K562 (cell line): ENCODE data around the gene NIN. TPM values are rescaled to one million over a fixed set of nuclear protein-coding genes. Genes with fewer than 3 reads are reported as not detected.

Experiments
- ATAC-seq: fragments of 200-7000 bp; cut with Tn5 transposase; 3 replicates; pipeline ENCODE4 v1.9.1; 2020; ENCODE audit warnings: moderate library complexity
- BruUV-seq: library from RNA; stranded (reverse); fragments of 400-500 nt; replicated peaks from 2 replicates; lab custom pipeline; 2021; lab: Mats Ljungman, UMichigan
- CTCF ChIA-PET: fragments of 300-600 bp; formaldehyde crosslinking; extraction: SDS; loops from one replicate; lab custom pipeline; 2021; ENCODE audit warnings: low intra/inter-chr PET ratio; lab: Yijun Ruan, JAX
- POLR2A ChIA-PET: fragments of 300-600, 350-650 bp; sonication (Branson Sonifier 250); formaldehyde crosslinking; extraction: SDS; loops from one replicate; lab custom pipeline; 2021; ENCODE audit warnings: antibody characterized with exemption, inconsistent platforms; lab: Yijun Ruan, JAX
- DNase-seq, 4 experiments: peaks; one replicate each; pipeline versions ENCODE4 v3.0.0 to v3.0.0-alpha.2; 2011 to 2018; ENCODE audit warnings: low spot score in 3 of 4, mixed read lengths in 3 of 4; ENCODE audit errors: extremely low read depth in 1 of 4
- FAIRE-seq: peaks from 2 replicates; lab custom pipeline; 2011; peaks lifted over from hg19 to GRCh38; lab: Jason Lieb, UNC
- H2AFZ ChIP-seq: 2 replicates; pipeline ENCODE4 v1.6.0; 2011; ENCODE audit warnings: low read depth, low read length, control low read depth, inconsistent platforms
- H3K27ac ChIP-seq: fragments of 200-600 bp; 3 replicates; pipeline ENCODE4 v1.8.0; 2011; ENCODE audit warnings: low read depth, mild to moderate bottlenecking, control low read depth, inconsistent platforms, low read length, moderate library complexity, mixed read lengths; ENCODE audit errors: extremely low read depth
- H3K27me3 ChIP-seq, 2 experiments: fragments of 300-600 bp in 1 of 2; 2 replicates in 1 of 2; 3 replicates in 1 of 2; pipeline versions ENCODE4 v1.6.0 to v1.8.0; 2011; ENCODE audit warnings: inconsistent platforms in 2 of 2, low read length in 2 of 2, mild to moderate bottlenecking in 1 of 2, mixed read lengths in 1 of 2, moderate library complexity in 1 of 2; ENCODE audit not compliant: control insufficient read depth in 2 of 2, insufficient read depth in 2 of 2
- H3K36me3 ChIP-seq: fragments of 300-600 bp; 3 replicates; pipeline ENCODE4 v1.8.0; 2011; ENCODE audit warnings: mild to moderate bottlenecking, low read length, inconsistent platforms; ENCODE audit not compliant: control insufficient read depth, insufficient read depth
- H3K4me1 ChIP-seq, 2 experiments: fragments of 200-600 bp in 1 of 2; replicated peaks in 1 of 2; 2 replicates in 1 of 2; 3 replicates in 1 of 2; pipeline versions ENCODE4 v1.5.1 to v1.8.0; 2011; ENCODE audit warnings: inconsistent platforms in 2 of 2, low read length in 2 of 2, mild to moderate bottlenecking in 1 of 2, mixed read lengths in 1 of 2, moderate library complexity in 1 of 2; ENCODE audit not compliant: control insufficient read depth in 2 of 2, insufficient read depth in 2 of 2
- H3K4me2 ChIP-seq: 2 replicates; pipeline ENCODE4 v1.6.1; 2011; ENCODE audit warnings: low read length, control low read depth, inconsistent platforms, mixed read lengths; ENCODE audit not compliant: insufficient read depth
- H3K4me3 ChIP-seq: fragments of 200-600 bp; sonication (generic), shearing (Covaris generic); 2 replicates; pipeline ENCODE4 v1.5.1; 2016; ENCODE audit warnings: control low read depth, inconsistent platforms
- H3K79me2 ChIP-seq: fragments of 200-600 bp; 3 replicates; pipeline ENCODE4 v1.8.0; 2011; ENCODE audit warnings: low read length, inconsistent platforms; ENCODE audit not compliant: control insufficient read depth, insufficient read depth
- H3K9ac ChIP-seq, 2 experiments: 2 replicates each; pipeline versions ENCODE4 v1.6.0 to v1.6.1; 2011; ENCODE audit warnings: low read depth in 2 of 2, low read length in 2 of 2, control low read depth in 1 of 2, inconsistent platforms in 1 of 2, mild to moderate bottlenecking in 1 of 2, mixed read lengths in 1 of 2; ENCODE audit not compliant: insufficient read depth in 1 of 2
- H3K9me1 ChIP-seq: one replicate; pipeline ENCODE4 v1.6.0; 2011; ENCODE audit warnings: inconsistent platforms, mild to moderate bottlenecking, low read length, moderate library complexity; ENCODE audit not compliant: control insufficient read depth, insufficient read depth
- H3K9me3 ChIP-seq: replicated peaks from 2 replicates; pipeline ENCODE4 v1.5.1; 2011; ENCODE audit warnings: low read depth, low read length, inconsistent platforms; ENCODE audit not compliant: control insufficient read depth, insufficient read depth
- H4K20me1 ChIP-seq: replicated peaks from 2 replicates; pipeline ENCODE4 v1.6.1; 2011; ENCODE audit warnings: low read length, inconsistent platforms, mixed read lengths; ENCODE audit not compliant: control insufficient read depth, insufficient read depth
- ASH1L ChIP-seq: fragments of 450-650 bp; IDR thresholded peaks from 2 replicates; pipeline ENCODE4 v1.6.1; 2018; ENCODE audit warnings: borderline replicate concordance, mild to moderate bottlenecking, low read depth; ENCODE audit not compliant: partially characterized antibody
- ETS1 ChIP-seq: conservative IDR thresholded peaks from 2 replicates; pipeline ENCODE4 v1.6.1; 2011; ENCODE audit warnings: low read depth, mild to moderate bottlenecking, low read length; ENCODE audit not compliant: control insufficient read depth
- GTF3C2 ChIP-seq: IDR thresholded peaks from 3 replicates; pipeline ENCODE4 v1.6.1; 2011; ENCODE audit warnings: borderline replicate concordance, mild to moderate bottlenecking, moderate library complexity; ENCODE audit not compliant: insufficient read length; ENCODE audit errors: extremely low read depth
- KLF13 ChIP-seq: fragments of 450-650 bp; IDR thresholded peaks from 2 replicates; pipeline ENCODE4 v1.6.1; 2016; ENCODE audit warnings: missing genetic modification characterization, low read depth, mild to moderate bottlenecking, missing compliant biosample characterization, moderate library complexity, borderline replicate concordance
- NFXL1 ChIP-seq: fragments of 450-650 bp; formaldehyde crosslinking; IDR thresholded peaks from 2 replicates; pipeline ENCODE4 v1.4.0; 2021; ENCODE audit warnings: mild to moderate bottlenecking
- PYGO2 ChIP-seq: fragments of 450-650 bp; IDR thresholded peaks from 2 replicates; pipeline ENCODE4 v1.6.1; 2016; ENCODE audit warnings: mild to moderate bottlenecking, missing genetic modification characterization, moderate library complexity, missing compliant biosample characterization
- RBM34 ChIP-seq: fragments of 200-400 bp; formaldehyde crosslinking; IDR thresholded peaks from 2 replicates; pipeline ENCODE4 v1.6.1; 2018; ENCODE audit warnings: low read length, borderline replicate concordance; ENCODE audit not compliant: insufficient read depth
- SFPQ ChIP-seq: fragments of 200-400 bp; formaldehyde crosslinking; IDR thresholded peaks from 2 replicates; pipeline ENCODE4 v1.6.1; 2017; ENCODE audit warnings: mild to moderate bottlenecking, low read depth, low read length, moderate library complexity
- SREBF1 ChIP-seq: fragments of 150-350 bp; IDR thresholded peaks from 2 replicates; pipeline ENCODE4 v1.6.1; 2014; ENCODE audit warnings: antibody characterized with exemption, low read depth, low read length, borderline replicate concordance
- TEAD4 ChIP-seq, 2 experiments: sonication (generic) in 1 of 2; formaldehyde crosslinking in 1 of 2; IDR thresholded peaks; 2 replicates each; pipeline versions ENCODE4 v1.6.1 to v1.8.0; 2012 to 2022; ENCODE audit warnings: borderline replicate concordance in 1 of 2, inconsistent platforms in 1 of 2, low read length in 1 of 2, mild to moderate bottlenecking in 1 of 2, missing genetic modification reagents in 1 of 2
- ZNF134 ChIP-seq: fragments of 250-450 bp; sonication (Bioruptor Pico); conservative IDR thresholded peaks from 2 replicates; pipeline ENCODE4 v1.4.0; 2020
- ZNF224 ChIP-seq: sonication (generic); formaldehyde crosslinking; IDR thresholded peaks from 2 replicates; pipeline ENCODE4 v1.8.0; 2022; ENCODE audit warnings: mild to moderate bottlenecking, missing genetic modification reagents
- WGBS: fragments of 100-300 bp; shearing (Covaris generic); methylation state at CpG from one replicate; pipeline ENCODE4 v1.1.6; 2016; ENCODE audit warnings: low coverage, mixed read lengths; ENCODE audit not compliant: insufficient coverage; ENCODE audit errors: missing lambda C conversion rate; 5-methylcytosine and 5-hydroxymethylcytosine counted together
- in situ Hi-C: fragments of 300-500 bp; cut with MboI; formaldehyde crosslinking; loops from 4 replicates; pipeline ENCODE4 v1.15.0; 2018; ENCODE audit warnings: inconsistent platforms, mixed read lengths
- intact Hi-C: fragments of 100-400 bp; cut with micrococcal nuclease; formaldehyde crosslinking; loops from 2 replicates; pipeline ENCODE4 v1.14.2; 2022
- polyA plus RNA-seq, 8 experiments: library from polyadenylated mRNA; depleted of rRNA in 4 of 8; stranded (reverse) in 5 of 8; unstranded in 3 of 8; fragments of >200 nt; fragmentation: Nextera tagmentation in 2 of 8; fragmentation: Illumina TruSeq in 1 of 8; extraction: Ambion mirVana in 2 of 8; extraction: Trizol in 1 of 8; gene quantifications; 2 replicates each; pipeline versions ENCODE4 v1.2.1 to v1.2.3, GENCODE V29; 2011 to 2014; ENCODE audit warnings: inconsistent platforms in 1 of 8, missing spikeins in 1 of 8
- total RNA-seq, 7 experiments: library from RNA; depleted of rRNA in 6 of 7; stranded (reverse); fragments of >200 nt in 6 of 7; fragmentation: Illumina TruSeq in 2 of 7; extraction: Trizol in 2 of 7; gene quantifications; 2 replicates each; pipeline versions ENCODE4 v1.2.1 to v1.2.3, GENCODE V29; 2011 to 2021; ENCODE audit warnings: low replicate concordance in 1 of 7

The NIN gene
- total and polyA plus RNA-seq, 9 of the 15 experiments (the other 6 are each of a cell fraction or from before 2014, with no cell fraction given) = 0.84 to 8.4 (median 5.0) TPM

GRCh38 chr14:50734950-50735695 lies 95.8 kb downstream of the NIN start (continued):
- no peak for TF ChIP-seq ETS1

- Histone ChIP-seq H3K27me3 (no peaks in the 10 kb centered on the region), H3K9me1 (no peaks in the 10 kb centered on the region), H2AFZ (no peak overlapping the region), H3K4me3 (no peak overlapping the region), H3K9ac (no peak overlapping the region), H3K4me1 (no peaks in the 10 kb centered on the region), H3K79me2 (no peaks in the 10 kb centered on the region), H3K4me2 (no peak overlapping the region), H3K27ac (no peak overlapping the region), H3K36me3 (peaks cover 3% of the 10 kb centered on the region; the same call in 1 of the 3 replicates), H4K20me1 (no peaks in the 10 kb centered on the region; the same call in 1 of the 2 replicates), H3K9me3 (no peaks in the 10 kb centered on the region)
- in situ Hi-C loops (no loop called here), intact Hi-C loops (no loop called here)
- DNase-seq = no peak
- ATAC-seq = no peak
- WGBS = 49% methylated on average over 2 of the region's 2 CpGs
- CTCF ChIA-PET = no interaction called here
- no peak for FAIRE-seq
- POLR2A ChIA-PET = no interaction called here
- BruUV-seq = no TSS peak
- TF ChIP-seq ASH1L (no peak), SREBF1 (no peak), NFXL1 (CRISPR knock-in tag) (no peak), GTF3C2 (no peak), TEAD4 (IDR thresholded peaks at IDR 0.05; ENCODE audit: low read length) (no peak), TEAD4 (CRISPR knock-in tag; IDR thresholded peaks at IDR 0.05; ENCODE audit: borderline replicate concordance) (no peak), ZNF224 (CRISPR knock-in tag) (no peak), ZNF134 (CRISPR knock-in tag) (no peak), RBM34 (no peak), SFPQ (no peak), PYGO2 (tag) (no peak), KLF13 (no peak)
Observed at GRCh38 chr14:50733494-50733893, 97.5 kb downstream of the NIN start.
